K562 (cell line): ENCODE measurements around the gene TBC1D16. TPM values are rescaled to one million over a fixed set of nuclear protein-coding genes. Genes with fewer than 3 reads are reported as not detected.
A peak's percentile ranks its signal among the peaks of the same experiment; 100 is the strongest.

Source experiments
- ATAC-seq: fragments of 200-7000 bp; cut with Tn5 transposase; 3 replicates; pipeline ENCODE4 v1.9.1; 2020; ENCODE audit warnings: moderate library complexity
- BruUV-seq: library from RNA; stranded (reverse); fragments of 400-500 nt; replicated peaks from 2 replicates; lab custom pipeline; 2021; lab: Mats Ljungman, UMichigan
- CTCF ChIA-PET: fragments of 300-600 bp; formaldehyde crosslinking; extraction: SDS; loops from one replicate; lab custom pipeline; 2021; ENCODE audit warnings: low intra/inter-chr PET ratio; lab: Yijun Ruan, JAX
- POLR2A ChIA-PET: fragments of 300-600, 350-650 bp; sonication (Branson Sonifier 250); formaldehyde crosslinking; extraction: SDS; loops from one replicate; lab custom pipeline; 2021; ENCODE audit warnings: antibody characterized with exemption, inconsistent platforms; lab: Yijun Ruan, JAX
- DNase-seq, 4 experiments: peaks; one replicate each; pipeline versions ENCODE4 v3.0.0 to v3.0.0-alpha.2; 2011 to 2018; ENCODE audit warnings: low spot score in 3 of 4, mixed read lengths in 3 of 4; ENCODE audit errors: extremely low read depth in 1 of 4
- FAIRE-seq: peaks from 2 replicates; lab custom pipeline; 2011; peaks lifted over from hg19 to GRCh38; lab: Jason Lieb, UNC
- H2AFZ ChIP-seq: 2 replicates; pipeline ENCODE4 v1.6.0; 2011; ENCODE audit warnings: low read depth, low read length, control low read depth, inconsistent platforms
- H3K27ac ChIP-seq: fragments of 200-600 bp; 3 replicates; pipeline ENCODE4 v1.8.0; 2011; ENCODE audit warnings: low read depth, mild to moderate bottlenecking, control low read depth, inconsistent platforms, low read length, moderate library complexity, mixed read lengths; ENCODE audit errors: extremely low read depth
- H3K27me3 ChIP-seq, 2 experiments: fragments of 300-600 bp in 1 of 2; 2 replicates in 1 of 2; 3 replicates in 1 of 2; pipeline versions ENCODE4 v1.6.0 to v1.8.0; 2011; ENCODE audit warnings: inconsistent platforms in 2 of 2, low read length in 2 of 2, mild to moderate bottlenecking in 1 of 2, mixed read lengths in 1 of 2, moderate library complexity in 1 of 2; ENCODE audit not compliant: control insufficient read depth in 2 of 2, insufficient read depth in 2 of 2
- H3K36me3 ChIP-seq: fragments of 300-600 bp; 3 replicates; pipeline ENCODE4 v1.8.0; 2011; ENCODE audit warnings: mild to moderate bottlenecking, low read length, inconsistent platforms; ENCODE audit not compliant: control insufficient read depth, insufficient read depth
- H3K4me1 ChIP-seq, 2 experiments: fragments of 200-600 bp in 1 of 2; replicated peaks in 1 of 2; 2 replicates in 1 of 2; 3 replicates in 1 of 2; pipeline versions ENCODE4 v1.5.1 to v1.8.0; 2011; ENCODE audit warnings: inconsistent platforms in 2 of 2, low read length in 2 of 2, mild to moderate bottlenecking in 1 of 2, mixed read lengths in 1 of 2, moderate library complexity in 1 of 2; ENCODE audit not compliant: control insufficient read depth in 2 of 2, insufficient read depth in 2 of 2
- H3K4me2 ChIP-seq: 2 replicates; pipeline ENCODE4 v1.6.1; 2011; ENCODE audit warnings: low read length, control low read depth, inconsistent platforms, mixed read lengths; ENCODE audit not compliant: insufficient read depth
- H3K4me3 ChIP-seq: fragments of 200-600 bp; sonication (generic), shearing (Covaris generic); 2 replicates; pipeline ENCODE4 v1.5.1; 2016; ENCODE audit warnings: control low read depth, inconsistent platforms
- H3K79me2 ChIP-seq: fragments of 200-600 bp; 3 replicates; pipeline ENCODE4 v1.8.0; 2011; ENCODE audit warnings: low read length, inconsistent platforms; ENCODE audit not compliant: control insufficient read depth, insufficient read depth
- H3K9ac ChIP-seq, 2 experiments: 2 replicates each; pipeline versions ENCODE4 v1.6.0 to v1.6.1; 2011; ENCODE audit warnings: low read depth in 2 of 2, low read length in 2 of 2, control low read depth in 1 of 2, inconsistent platforms in 1 of 2, mild to moderate bottlenecking in 1 of 2, mixed read lengths in 1 of 2; ENCODE audit not compliant: insufficient read depth in 1 of 2
- H3K9me1 ChIP-seq: one replicate; pipeline ENCODE4 v1.6.0; 2011; ENCODE audit warnings: inconsistent platforms, mild to moderate bottlenecking, low read length, moderate library complexity; ENCODE audit not compliant: control insufficient read depth, insufficient read depth
- H3K9me3 ChIP-seq: replicated peaks from 2 replicates; pipeline ENCODE4 v1.5.1; 2011; ENCODE audit warnings: low read depth, low read length, inconsistent platforms; ENCODE audit not compliant: control insufficient read depth, insufficient read depth
- H4K20me1 ChIP-seq: replicated peaks from 2 replicates; pipeline ENCODE4 v1.6.1; 2011; ENCODE audit warnings: low read length, inconsistent platforms, mixed read lengths; ENCODE audit not compliant: control insufficient read depth, insufficient read depth
- PHF20 ChIP-seq: fragments of 450-650 bp; IDR thresholded peaks from 2 replicates; pipeline ENCODE4 v1.6.1; 2018; ENCODE audit not compliant: partially characterized antibody
- ZBTB12 ChIP-seq: fragments of 250-450 bp; sonication (Bioruptor Pico); IDR thresholded peaks from 2 replicates; pipeline ENCODE4 v1.4.0; 2020
- ZBTB7A ChIP-seq: IDR thresholded peaks from 2 replicates; pipeline ENCODE4 v1.6.1; 2011; ENCODE audit warnings: low read depth, mild to moderate bottlenecking, low read length, moderate library complexity, borderline replicate concordance; ENCODE audit not compliant: control insufficient read depth
- ZNF146 ChIP-seq: IDR thresholded peaks from one replicate; pipeline ENCODE4 v1.6.1; 2018; ENCODE audit warnings: missing compliant biosample characterization; ENCODE audit not compliant: unreplicated experiment
- ZNF639 ChIP-seq, 2 experiments: fragments of 200-800 bp in 1 of 2; sonication (Bioruptor generic) in 1 of 2; sonication (generic) in 1 of 2; formaldehyde crosslinking in 1 of 2; IDR thresholded peaks in 1 of 2; conservative IDR thresholded peaks in 1 of 2; 2 replicates each; pipeline versions ENCODE4 v1.5.0 to v1.6.1; 2016 to 2020; ENCODE audit warnings: missing compliant biosample characterization in 1 of 2, missing genetic modification characterization in 1 of 2, missing genetic modification reagents in 1 of 2
- WGBS: fragments of 100-300 bp; shearing (Covaris generic); methylation state at CpG from one replicate; pipeline ENCODE4 v1.1.6; 2016; ENCODE audit warnings: low coverage, mixed read lengths; ENCODE audit not compliant: insufficient coverage; ENCODE audit errors: missing lambda C conversion rate; 5-methylcytosine and 5-hydroxymethylcytosine counted together
- in situ Hi-C: fragments of 300-500 bp; cut with MboI; formaldehyde crosslinking; loops from 4 replicates; pipeline ENCODE4 v1.15.0; 2018; ENCODE audit warnings: inconsistent platforms, mixed read lengths
- intact Hi-C: fragments of 100-400 bp; cut with micrococcal nuclease; formaldehyde crosslinking; loops from 2 replicates; pipeline ENCODE4 v1.14.2; 2022
- polyA plus RNA-seq, 8 experiments: library from polyadenylated mRNA; depleted of rRNA in 4 of 8; stranded (reverse) in 5 of 8; unstranded in 3 of 8; fragments of >200 nt; fragmentation: Nextera tagmentation in 2 of 8; fragmentation: Illumina TruSeq in 1 of 8; extraction: Ambion mirVana in 2 of 8; extraction: Trizol in 1 of 8; gene quantifications; 2 replicates each; pipeline versions ENCODE4 v1.2.1 to v1.2.3, GENCODE V29; 2011 to 2014; ENCODE audit warnings: inconsistent platforms in 1 of 8, missing spikeins in 1 of 8
- total RNA-seq, 7 experiments: library from RNA; depleted of rRNA in 6 of 7; stranded (reverse); fragments of >200 nt in 6 of 7; fragmentation: Illumina TruSeq in 2 of 7; extraction: Trizol in 2 of 7; gene quantifications; 2 replicates each; pipeline versions ENCODE4 v1.2.1 to v1.2.3, GENCODE V29; 2011 to 2021; ENCODE audit warnings: low replicate concordance in 1 of 7

TBC1D16 gene
- total and polyA plus RNA-seq, 9 of the 15 experiments (the other 6 are each of a cell fraction or from before 2014, with no cell fraction given), result 0.01 to 0.20 (median 0.03) TPM; not detected in 1

DNA sequence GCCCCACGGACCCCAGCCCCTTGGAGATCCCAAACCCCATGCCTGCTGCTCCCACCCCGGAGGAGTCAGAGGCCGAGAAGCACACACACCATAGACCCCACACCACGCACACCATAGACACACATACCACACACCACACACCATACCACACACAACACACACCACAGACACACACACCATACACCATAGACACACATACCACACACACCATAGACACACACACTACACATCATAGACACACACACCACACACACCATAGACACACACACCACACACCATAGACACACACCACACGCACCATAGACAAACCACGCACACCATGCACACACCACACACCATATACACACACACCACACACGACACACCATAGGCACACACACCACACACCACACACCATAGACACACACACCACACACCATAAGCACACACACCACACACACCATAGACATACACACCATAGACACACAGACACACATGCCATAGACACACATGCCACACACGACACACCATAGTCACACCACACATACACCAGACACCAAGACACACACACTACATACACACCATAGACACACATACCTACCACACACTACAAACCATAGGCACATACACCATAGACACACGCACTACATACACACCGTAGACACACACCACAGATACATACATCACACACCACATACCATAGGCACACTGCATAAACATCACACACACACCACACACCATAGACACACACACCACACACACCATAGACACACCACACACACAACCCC lies 11.3 kb downstream of the TBC1D16 start (continued):
- TF ChIP-seq ZNF639 (CRISPR knock-in tag; conservative IDR thresholded peaks at IDR 0.05 in 1 of 2, IDR thresholded peaks at IDR 0.05 in 1 of 2) (no peak), PHF20 (peak; percentile 11), ZNF146 (CRISPR knock-in tag) (no peak)

DNA sequence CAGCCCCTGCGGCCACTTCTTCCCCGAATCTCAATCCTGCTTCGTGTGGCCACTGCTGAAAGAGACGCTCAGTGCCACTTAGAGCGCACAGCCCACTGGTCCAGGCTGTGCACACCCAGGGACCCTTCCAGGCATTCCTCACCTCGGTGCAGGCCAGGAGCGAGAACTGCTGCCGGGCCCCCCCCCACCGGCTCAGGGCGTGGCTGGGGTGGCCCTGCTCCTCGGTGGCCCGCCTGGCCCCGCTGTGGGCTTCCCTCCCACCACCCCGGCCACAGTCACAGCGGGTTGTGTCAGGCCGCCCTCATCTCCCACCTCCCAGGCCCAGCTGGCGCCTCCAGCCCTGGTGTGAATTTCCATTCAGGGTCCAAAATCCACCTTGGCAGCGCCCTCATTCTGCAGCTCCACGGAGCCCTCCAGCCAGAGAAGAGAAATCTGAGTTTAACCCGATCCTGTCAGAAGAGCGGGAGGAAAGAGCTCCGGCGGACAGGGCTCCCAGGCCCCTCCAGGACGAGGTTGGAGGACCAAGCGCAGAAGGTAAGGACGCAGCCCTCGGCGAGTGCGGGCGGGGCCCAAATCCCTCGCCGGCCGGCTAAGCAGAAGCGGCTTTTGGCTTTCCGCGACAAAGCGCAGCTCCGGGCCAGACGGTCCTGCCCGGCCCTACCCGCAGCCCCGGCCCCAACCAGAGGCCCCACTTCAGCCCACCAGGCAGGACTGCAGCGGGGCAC lies 12.0 kb downstream of the TBC1D16 start:
- peak; percentile 84 for ATAC-seq

More for the DNA sequence above, 12.0 kb downstream of the TBC1D16 start:
- peaks cover 2% of the 10 kb centered on the region for H4K20me1 ChIP-seq
- H3K79me2 ChIP-seq, result no peaks in the 10 kb centered on the region
- WGBS, result 11% methylated on average over 38 of the region's 43 CpGs
- no peaks in the 10 kb centered on the region for H3K9me3 ChIP-seq
- intact Hi-C loops, result no loop called here
- FAIRE-seq, result no peak
- BruUV-seq, result no TSS peak
- no peak overlapping the region for H3K4me3 ChIP-seq
- H3K9ac ChIP-seq, result peak overlapping the region in 1 of 2 experiments; percentile 42; a peak in 1 of 4 replicates
- H3K4me1 ChIP-seq, result peaks cover 0 to 17% of the 10 kb centered on the region in 2 experiments; a peak in 2 of 5 replicates
- no peak overlapping the region for H3K4me2 ChIP-seq
- no peaks in the 10 kb centered on the region; the same call in 2 of the 3 replicates for H3K36me3 ChIP-seq
- H3K27me3 ChIP-seq, result peaks cover 18 to 72% of the 10 kb centered on the region in 2 experiments
- ChIA-PET CTCF (no interaction called here), POLR2A (interaction anchor here (0.9 to 1.0 kb wide), 2 partner anchors 9 to 27 kb away, joined by 4 to 5 read pairs; no protein-coding TSS in a partner anchor)
- no peak overlapping the region for H3K27ac ChIP-seq
- in situ Hi-C loops, result no loop called here
- TF ChIP-seq ZBTB12 (CRISPR knock-in tag), result no peak
- TF ChIP-seq ZBTB7A, result 0 out of 2 replicates have a peak, but pooled peaks have one; percentile 17
- TF ChIP-seq, all 486 proteins: peak for 1
- peak in 1 of 4 experiments; percentile 15 for DNase-seq
- Histone ChIP-seq H2AFZ (no peak overlapping the region), H3K9me1 (no peaks in the 10 kb centered on the region)
